Upper lobe of left lung (tissue), 6 donors: ENCODE measurements around the gene TMEM181. TPM values are rescaled to one million over a fixed set of nuclear protein-coding genes. Genes with fewer than 3 reads are reported as not detected.

Experiments
- ATAC-seq, 2 donors: fragments of 200-7000 bp; cut with Tn5 transposase; one replicate each; pipeline ENCODE4 v1.9.1; 2022; ENCODE audit warnings: mild to moderate bottlenecking in 2 of 2, moderate library complexity in 2 of 2; ENCODE audit not compliant: low FRiP score in 2 of 2
- DNase-seq, 2 donors: peaks; one replicate each; pipeline ENCODE4 v3.0.0-alpha.2; 2019 to 2020
- H3K27ac ChIP-seq, 4 donors: fragments of 200-600 bp; sonication (generic); one replicate each; pipeline ENCODE4 v1.5.1; 2016 to 2019
- H3K27me3 ChIP-seq, 4 donors: fragments of 200-600 bp; sonication (generic); one replicate each; pipeline ENCODE4 v1.5.1; 2017 to 2019
- H3K36me3 ChIP-seq, 4 donors: fragments of 200-600 bp; sonication (generic); one replicate each; pipeline ENCODE4 v1.5.1; 2016 to 2019
- H3K4me1 ChIP-seq, 4 donors: fragments of 200-600 bp; sonication (generic); one replicate each; pipeline ENCODE4 v1.5.1; 2018 to 2019
- H3K4me3 ChIP-seq, 4 donors: fragments of 200-600 bp; sonication (generic); one replicate each; pipeline ENCODE4 v1.5.1; 2017 to 2019; ENCODE audit warnings: mild to moderate bottlenecking in 2 of 4, moderate library complexity in 1 of 4
- H3K9me3 ChIP-seq, 4 donors: fragments of 200-600 bp; sonication (generic); one replicate each; pipeline ENCODE4 v1.5.1; 2018 to 2019
- EP300 ChIP-seq, 4 donors: sonication (generic); formaldehyde crosslinking; IDR thresholded peaks; one replicate each; pipeline ENCODE4 v1.5.1; 2017; ENCODE audit warnings: antibody characterized with exemption in 4 of 4, control low read depth in 2 of 4
- POLR2A ChIP-seq, 4 donors: fragments of 450-650 bp; IDR thresholded peaks; one replicate each; pipeline ENCODE4 v1.5.1; 2016 to 2017; ENCODE audit warnings: antibody characterized with exemption in 4 of 4, mild to moderate bottlenecking in 2 of 4
- POLR2AphosphoS5 ChIP-seq, 2 donors: sonication (generic); formaldehyde crosslinking; IDR thresholded peaks; one replicate each; pipeline ENCODE4 v1.5.1; 2017; ENCODE audit warnings: antibody characterized with exemption in 2 of 2
- WGBS, 2 donors: methylation state at CpG; one replicate each; pipeline ENCODE4 v1.1.5; 2017 to 2018; 5-methylcytosine and 5-hydroxymethylcytosine counted together
- small RNA-seq, 4 donors: library from RNA; depleted of rRNA; stranded (forward); fragments of <200 nt; gene quantifications; one replicate each; pipeline ENCODE3, GENCODE V24; 2016
- total RNA-seq, 6 donors: library from RNA; depleted of rRNA in 4 of 6; stranded (reverse); fragments of >200 nt in 4 of 6; gene quantifications; one replicate each; pipeline versions ENCODE4 v1.1.0 to v1.2.1, GENCODE V29; 2016 to 2021
- TF ChIP-seq, protein P1 (sequence below), 6 experiments: fragments of 450-650 bp in 4 of 6; fragments of 200-600 bp in 2 of 6; sonication (generic) in 2 of 6; IDR thresholded peaks; one replicate each; pipeline ENCODE4 v1.5.1; 2016 to 2019; ENCODE audit warnings: antibody characterized with exemption in 6 of 6
- donor health status: DM: no; HTN: no; CAD: no; lungs with moderate emphysema.
- donor health status: DM: no; HTN: yes; CAD: no; lungs with severe emphysema.

The TMEM181 gene
- total RNA-seq, 6 donors from 2014 or later: 11.5 to 27.6 (median 18.9) TPM

DNA sequence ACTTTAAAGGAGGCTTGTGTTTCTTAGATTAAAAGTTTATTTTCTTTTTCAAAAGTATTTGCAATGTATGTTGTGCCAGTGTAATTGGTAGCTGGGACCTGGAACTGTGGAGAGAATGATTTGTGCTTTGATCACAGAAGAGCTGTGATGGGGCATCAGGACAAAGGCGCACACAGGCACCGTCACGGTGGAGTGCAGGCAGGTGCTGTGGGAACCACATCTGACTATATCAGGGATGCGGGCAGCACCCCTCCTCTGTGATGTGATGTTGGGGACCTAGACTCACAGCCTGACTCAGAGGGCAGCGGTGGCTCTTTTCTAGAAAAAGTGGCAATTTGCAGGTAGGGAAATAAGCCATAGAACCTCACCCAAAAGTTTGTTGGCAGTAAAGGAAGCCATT is 124.4 kb downstream of the TMEM181 start:
- no peak overlapping the region for H3K27ac ChIP-seq
- H3K27me3 ChIP-seq: no peaks in the 10 kb centered on the region
- peaks cover 13 to 37% (median 19%) of the 10 kb centered on the region in 4 donors for H3K4me1 ChIP-seq
- no peak for DNase-seq
- ATAC-seq: no peak
- WGBS, 2 donors: 90 to 99% methylated on average over 5 of the region's 5 CpGs
- no peaks in the 10 kb centered on the region for H3K9me3 ChIP-seq
- no peaks in the 10 kb centered on the region for H3K36me3 ChIP-seq
- TF ChIP-seq, protein P1, sequence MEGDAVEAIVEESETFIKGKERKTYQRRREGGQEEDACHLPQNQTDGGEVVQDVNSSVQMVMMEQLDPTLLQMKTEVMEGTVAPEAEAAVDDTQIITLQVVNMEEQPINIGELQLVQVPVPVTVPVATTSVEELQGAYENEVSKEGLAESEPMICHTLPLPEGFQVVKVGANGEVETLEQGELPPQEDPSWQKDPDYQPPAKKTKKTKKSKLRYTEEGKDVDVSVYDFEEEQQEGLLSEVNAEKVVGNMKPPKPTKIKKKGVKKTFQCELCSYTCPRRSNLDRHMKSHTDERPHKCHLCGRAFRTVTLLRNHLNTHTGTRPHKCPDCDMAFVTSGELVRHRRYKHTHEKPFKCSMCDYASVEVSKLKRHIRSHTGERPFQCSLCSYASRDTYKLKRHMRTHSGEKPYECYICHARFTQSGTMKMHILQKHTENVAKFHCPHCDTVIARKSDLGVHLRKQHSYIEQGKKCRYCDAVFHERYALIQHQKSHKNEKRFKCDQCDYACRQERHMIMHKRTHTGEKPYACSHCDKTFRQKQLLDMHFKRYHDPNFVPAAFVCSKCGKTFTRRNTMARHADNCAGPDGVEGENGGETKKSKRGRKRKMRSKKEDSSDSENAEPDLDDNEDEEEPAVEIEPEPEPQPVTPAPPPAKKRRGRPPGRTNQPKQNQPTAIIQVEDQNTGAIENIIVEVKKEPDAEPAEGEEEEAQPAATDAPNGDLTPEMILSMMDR (IDR thresholded peaks at IDR 0.05): no peak
- TF ChIP-seq POLR2A (IDR thresholded peaks at IDR 0.05) (no peak), EP300 (IDR thresholded peaks at IDR 0.05) (no peak), POLR2AphosphoS5 (IDR thresholded peaks at IDR 0.05) (no peak)
- H3K4me3 ChIP-seq: no peak overlapping the region

DNA sequence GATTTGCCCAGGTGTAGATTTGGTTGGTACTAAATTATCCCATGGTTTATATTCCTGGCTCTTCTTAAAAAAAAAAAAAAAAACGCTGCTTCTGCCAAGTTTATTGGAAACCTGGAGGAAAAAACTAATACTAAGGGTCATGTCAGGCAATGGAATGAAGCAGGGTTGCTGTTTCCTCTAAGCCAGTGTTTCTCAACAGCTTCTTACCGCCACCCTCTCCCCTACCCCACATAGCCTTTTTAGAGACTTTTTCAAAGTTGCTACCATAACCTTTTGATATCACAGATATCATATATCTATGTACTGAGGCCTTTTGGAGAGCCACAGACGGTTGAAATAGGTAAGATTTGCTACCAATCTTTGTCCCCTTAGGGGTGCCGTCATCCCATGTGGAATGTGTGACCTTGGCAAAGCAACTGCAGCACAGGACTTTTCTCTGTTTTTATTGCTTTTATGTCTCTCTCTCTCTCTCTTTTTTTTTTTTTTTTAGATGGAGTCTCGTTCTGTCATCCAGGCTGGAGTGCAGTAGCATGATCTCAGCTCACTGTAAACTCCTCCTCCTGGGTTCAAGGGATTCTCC is 124.9 kb downstream of the TMEM181 start:
- ATAC-seq (no peak), DNase-seq (no peak)
- no peaks in the 10 kb centered on the region for H3K27me3 ChIP-seq
- H3K27ac ChIP-seq: peak overlapping the region in 1 of 4 donors; percentile 80
- H3K36me3 ChIP-seq: no peaks in the 10 kb centered on the region
- TF ChIP-seq POLR2A (IDR thresholded peaks at IDR 0.05) (no peak), EP300 (IDR thresholded peaks at IDR 0.05) (no peak), POLR2AphosphoS5 (IDR thresholded peaks at IDR 0.05) (no peak)
- TF ChIP-seq, protein P1 (IDR thresholded peaks at IDR 0.05): no peak
- H3K4me3 ChIP-seq: no peak overlapping the region
- no peaks in the 10 kb centered on the region for H3K9me3 ChIP-seq
- WGBS, 2 donors: 48 to 52% methylated on average over 5 of the region's 5 CpGs
- peaks cover 13 to 37% (median 19%) of the 10 kb centered on the region in 4 donors for H3K4me1 ChIP-seq

Small RNA genes lying within 50 kb of the gene (small RNA-seq; reads per million reads assigned to genes)
- 0 reads per million in 4 donors for gene MIR7161

Other genes starting within 250 kb of the TMEM181 start
- 100 to 1,000 TPM in 2 of 6 donors, 10 to 100 TPM in 4; 78.7 to 150 (median 94.4) TPM for gene TULP4, start 247.6 kb upstream of the TMEM181 start, total RNA-seq
- 100 to 1,000 TPM in 3 of 6 donors, 10 to 100 TPM in 3; 49.2 to 119 (median 100) TPM for gene DYNLT1, start 84.7 kb downstream of the TMEM181 start, total RNA-seq
- 10 to 100 TPM; 10.3 to 28.3 (median 20.0) TPM for gene SYTL3, start 90.0 kb downstream of the TMEM181 start, total RNA-seq